K562 (cell line): ENCODE measurements around the gene SLC22A23. TPM values are rescaled to one million over a fixed set of nuclear protein-coding genes. Genes with fewer than 3 reads are reported as not detected.

ENCODE experiments used
- ATAC-seq: fragments of 200-7000 bp; cut with Tn5 transposase; 3 replicates; pipeline ENCODE4 v1.9.1; 2020; ENCODE audit warnings: moderate library complexity
- BruUV-seq: library from RNA; stranded (reverse); fragments of 400-500 nt; replicated peaks from 2 replicates; lab custom pipeline; 2021; lab: Mats Ljungman, UMichigan
- CTCF ChIA-PET: fragments of 300-600 bp; formaldehyde crosslinking; extraction: SDS; loops from one replicate; lab custom pipeline; 2021; ENCODE audit warnings: low intra/inter-chr PET ratio; lab: Yijun Ruan, JAX
- POLR2A ChIA-PET: fragments of 300-600, 350-650 bp; sonication (Branson Sonifier 250); formaldehyde crosslinking; extraction: SDS; loops from one replicate; lab custom pipeline; 2021; ENCODE audit warnings: antibody characterized with exemption, inconsistent platforms; lab: Yijun Ruan, JAX
- DNase-seq, 4 experiments: peaks; one replicate each; pipeline versions ENCODE4 v3.0.0 to v3.0.0-alpha.2; 2011 to 2018; ENCODE audit warnings: low spot score in 3 of 4, mixed read lengths in 3 of 4; ENCODE audit errors: extremely low read depth in 1 of 4
- FAIRE-seq: peaks from 2 replicates; lab custom pipeline; 2011; peaks lifted over from hg19 to GRCh38; lab: Jason Lieb, UNC
- H2AFZ ChIP-seq: 2 replicates; pipeline ENCODE4 v1.6.0; 2011; ENCODE audit warnings: low read depth, low read length, control low read depth, inconsistent platforms
- H3K27ac ChIP-seq: fragments of 200-600 bp; 3 replicates; pipeline ENCODE4 v1.8.0; 2011; ENCODE audit warnings: low read depth, mild to moderate bottlenecking, control low read depth, inconsistent platforms, low read length, moderate library complexity, mixed read lengths; ENCODE audit errors: extremely low read depth
- H3K27me3 ChIP-seq, 2 experiments: fragments of 300-600 bp in 1 of 2; 2 replicates in 1 of 2; 3 replicates in 1 of 2; pipeline versions ENCODE4 v1.6.0 to v1.8.0; 2011; ENCODE audit warnings: inconsistent platforms in 2 of 2, low read length in 2 of 2, mild to moderate bottlenecking in 1 of 2, mixed read lengths in 1 of 2, moderate library complexity in 1 of 2; ENCODE audit not compliant: control insufficient read depth in 2 of 2, insufficient read depth in 2 of 2
- H3K36me3 ChIP-seq: fragments of 300-600 bp; 3 replicates; pipeline ENCODE4 v1.8.0; 2011; ENCODE audit warnings: mild to moderate bottlenecking, low read length, inconsistent platforms; ENCODE audit not compliant: control insufficient read depth, insufficient read depth
- H3K4me1 ChIP-seq, 2 experiments: fragments of 200-600 bp in 1 of 2; replicated peaks in 1 of 2; 2 replicates in 1 of 2; 3 replicates in 1 of 2; pipeline versions ENCODE4 v1.5.1 to v1.8.0; 2011; ENCODE audit warnings: inconsistent platforms in 2 of 2, low read length in 2 of 2, mild to moderate bottlenecking in 1 of 2, mixed read lengths in 1 of 2, moderate library complexity in 1 of 2; ENCODE audit not compliant: control insufficient read depth in 2 of 2, insufficient read depth in 2 of 2
- H3K4me2 ChIP-seq: 2 replicates; pipeline ENCODE4 v1.6.1; 2011; ENCODE audit warnings: low read length, control low read depth, inconsistent platforms, mixed read lengths; ENCODE audit not compliant: insufficient read depth
- H3K4me3 ChIP-seq: fragments of 200-600 bp; sonication (generic), shearing (Covaris generic); 2 replicates; pipeline ENCODE4 v1.5.1; 2016; ENCODE audit warnings: control low read depth, inconsistent platforms
- H3K79me2 ChIP-seq: fragments of 200-600 bp; 3 replicates; pipeline ENCODE4 v1.8.0; 2011; ENCODE audit warnings: low read length, inconsistent platforms; ENCODE audit not compliant: control insufficient read depth, insufficient read depth
- H3K9ac ChIP-seq, 2 experiments: 2 replicates each; pipeline versions ENCODE4 v1.6.0 to v1.6.1; 2011; ENCODE audit warnings: low read depth in 2 of 2, low read length in 2 of 2, control low read depth in 1 of 2, inconsistent platforms in 1 of 2, mild to moderate bottlenecking in 1 of 2, mixed read lengths in 1 of 2; ENCODE audit not compliant: insufficient read depth in 1 of 2
- H3K9me1 ChIP-seq: one replicate; pipeline ENCODE4 v1.6.0; 2011; ENCODE audit warnings: inconsistent platforms, mild to moderate bottlenecking, low read length, moderate library complexity; ENCODE audit not compliant: control insufficient read depth, insufficient read depth
- H3K9me3 ChIP-seq: replicated peaks from 2 replicates; pipeline ENCODE4 v1.5.1; 2011; ENCODE audit warnings: low read depth, low read length, inconsistent platforms; ENCODE audit not compliant: control insufficient read depth, insufficient read depth
- H4K20me1 ChIP-seq: replicated peaks from 2 replicates; pipeline ENCODE4 v1.6.1; 2011; ENCODE audit warnings: low read length, inconsistent platforms, mixed read lengths; ENCODE audit not compliant: control insufficient read depth, insufficient read depth
- ESRRA ChIP-seq: fragments of 450-650 bp; IDR thresholded peaks from 2 replicates; pipeline ENCODE4 v1.6.1; 2014; ENCODE audit warnings: low read depth, mild to moderate bottlenecking, moderate library complexity, borderline replicate concordance
- EWSR1 ChIP-seq: fragments of 450-650 bp; IDR thresholded peaks from 2 replicates; pipeline ENCODE4 v1.6.1; 2018; ENCODE audit warnings: borderline replicate concordance, mild to moderate bottlenecking, low read depth, moderate library complexity; ENCODE audit not compliant: partially characterized antibody
- FOXM1 ChIP-seq, 2 experiments: fragments of 450-650 bp in 1 of 2; sonication (generic) in 1 of 2; formaldehyde crosslinking in 1 of 2; IDR thresholded peaks; 2 replicates each; pipeline versions ENCODE4 v1.6.1 to v1.9.0; 2017 to 2022; ENCODE audit warnings: low read depth in 2 of 2, mild to moderate bottlenecking in 2 of 2, missing genetic modification reagents in 1 of 2, moderate library complexity in 1 of 2
- FOXP4 ChIP-seq: sonication (generic); formaldehyde crosslinking; IDR thresholded peaks from 2 replicates; pipeline ENCODE4 v1.8.0; 2022; ENCODE audit warnings: mild to moderate bottlenecking, missing genetic modification reagents, borderline replicate concordance
- GABPB2 ChIP-seq: fragments of 250-450 bp; sonication (Bioruptor Pico); conservative IDR thresholded peaks from 2 replicates; pipeline ENCODE4 v1.5.1; 2021; ENCODE audit warnings: mild to moderate bottlenecking
- KHSRP ChIP-seq: fragments of 450-650 bp; IDR thresholded peaks from 2 replicates; pipeline ENCODE4 v1.6.1; 2017
- LEF1 ChIP-seq: fragments of 450-650 bp; IDR thresholded peaks from 2 replicates; pipeline ENCODE4 v1.6.1; 2016; ENCODE audit warnings: mild to moderate bottlenecking
- MEIS2 ChIP-seq: fragments of 450-650 bp; IDR thresholded peaks from 2 replicates; pipeline ENCODE4 v1.6.1; 2014; ENCODE audit warnings: mild to moderate bottlenecking; ENCODE audit not compliant: partially characterized antibody
- NFE2L1 ChIP-seq: fragments of 450-650 bp; IDR thresholded peaks from 2 replicates; pipeline ENCODE4 v1.6.1; 2016; ENCODE audit warnings: missing genetic modification characterization, low read depth, mild to moderate bottlenecking, missing compliant biosample characterization, moderate library complexity, borderline replicate concordance
- PTRF ChIP-seq: fragments of 450-650 bp; IDR thresholded peaks from 2 replicates; pipeline ENCODE4 v1.6.1; 2016; ENCODE audit warnings: mild to moderate bottlenecking, missing genetic modification characterization, missing compliant biosample characterization
- RBFOX2 ChIP-seq: fragments of 200-400 bp; formaldehyde crosslinking; IDR thresholded peaks from 2 replicates; pipeline ENCODE4 v1.6.1; 2017; ENCODE audit warnings: low read depth, mild to moderate bottlenecking, low read length, moderate library complexity
- SMAD2 ChIP-seq: fragments of 150-350 bp; IDR thresholded peaks from 2 replicates; pipeline ENCODE4 v1.6.1; 2014; ENCODE audit warnings: low read depth, mild to moderate bottlenecking, low read length
- SMARCB1 ChIP-seq: IDR thresholded peaks from 2 replicates; pipeline ENCODE4 v1.6.1; 2011; ENCODE audit warnings: improper control_type of control experiment, low read depth; ENCODE audit not compliant: insufficient read length
- TCF7L2 ChIP-seq: fragments of 150-350 bp; IDR thresholded peaks from 2 replicates; pipeline ENCODE4 v1.6.1; 2016; ENCODE audit warnings: low read depth, mild to moderate bottlenecking, low read length, moderate library complexity
- ZBTB43 ChIP-seq: sonication (generic); formaldehyde crosslinking; IDR thresholded peaks from 2 replicates; pipeline ENCODE4 v1.8.0; 2023; ENCODE audit warnings: mild to moderate bottlenecking, missing genetic modification reagents
- ZNF282 ChIP-seq: sonication (generic); formaldehyde crosslinking; IDR thresholded peaks from 2 replicates; pipeline ENCODE4 v1.8.1; 2023; ENCODE audit warnings: missing genetic modification reagents
- ZNF75A ChIP-seq: fragments of 450-650 bp; formaldehyde crosslinking; IDR thresholded peaks from 2 replicates; pipeline ENCODE4 v1.4.0; 2020; ENCODE audit warnings: mild to moderate bottlenecking
- WGBS: fragments of 100-300 bp; shearing (Covaris generic); methylation state at CpG from one replicate; pipeline ENCODE4 v1.1.6; 2016; ENCODE audit warnings: low coverage, mixed read lengths; ENCODE audit not compliant: insufficient coverage; ENCODE audit errors: missing lambda C conversion rate; 5-methylcytosine and 5-hydroxymethylcytosine counted together
- in situ Hi-C: fragments of 300-500 bp; cut with MboI; formaldehyde crosslinking; loops from 4 replicates; pipeline ENCODE4 v1.15.0; 2018; ENCODE audit warnings: inconsistent platforms, mixed read lengths
- intact Hi-C: fragments of 100-400 bp; cut with micrococcal nuclease; formaldehyde crosslinking; loops from 2 replicates; pipeline ENCODE4 v1.14.2; 2022
- polyA plus RNA-seq, 8 experiments: library from polyadenylated mRNA; depleted of rRNA in 4 of 8; stranded (reverse) in 5 of 8; unstranded in 3 of 8; fragments of >200 nt; fragmentation: Nextera tagmentation in 2 of 8; fragmentation: Illumina TruSeq in 1 of 8; extraction: Ambion mirVana in 2 of 8; extraction: Trizol in 1 of 8; gene quantifications; 2 replicates each; pipeline versions ENCODE4 v1.2.1 to v1.2.3, GENCODE V29; 2011 to 2014; ENCODE audit warnings: inconsistent platforms in 1 of 8, missing spikeins in 1 of 8
- total RNA-seq, 7 experiments: library from RNA; depleted of rRNA in 6 of 7; stranded (reverse); fragments of >200 nt in 6 of 7; fragmentation: Illumina TruSeq in 2 of 7; extraction: Trizol in 2 of 7; gene quantifications; 2 replicates each; pipeline versions ENCODE4 v1.2.1 to v1.2.3, GENCODE V29; 2011 to 2021; ENCODE audit warnings: low replicate concordance in 1 of 7

The SLC22A23 gene
- total and polyA plus RNA-seq, 9 of the 15 experiments (the other 6 are each of a cell fraction or from before 2014, with no cell fraction given) = 0.30 to 8.7 (median 2.5) TPM

GRCh38 chr6:3265671-3266070, 191.2 kb downstream of the SLC22A23 start (continued):
- no peak for TF ChIP-seq FOXP4
- TF ChIP-seq RBFOX2 = 0 out of 2 replicates have a peak, but pooled peaks have one; percentile 19
- no peak for TF ChIP-seq KHSRP

- POLR2A ChIA-PET = interaction anchor here (0.6 to 1.6 kb wide), 3 partner anchors 10 to 101 kb away, joined by 3 to 5 read pairs (median 5); no protein-coding TSS in a partner anchor
These were observed 192.5 kb downstream of the SLC22A23 start for GRCh38 chr6:3264356-3264755.

More at GRCh38 chr6:3264356-3264755, 192.5 kb downstream of the SLC22A23 start:
- in situ Hi-C loops (no loop called here), intact Hi-C loops (no loop called here)
- BruUV-seq = no TSS peak
- no peak for ATAC-seq
- CTCF ChIA-PET = no interaction called here
- peak overlapping the region in 1 of 2 experiments; percentile 53; a peak in 1 of 4 replicates for H3K9ac ChIP-seq
- H3K9me3 ChIP-seq = no peaks in the 10 kb centered on the region
- H3K4me3 ChIP-seq = no peak overlapping the region
- peaks cover 42% of the 10 kb centered on the region for H4K20me1 ChIP-seq
- peaks cover 85% of the 10 kb centered on the region for H3K36me3 ChIP-seq
- peaks cover 88% of the 10 kb centered on the region for H3K79me2 ChIP-seq
- no peak overlapping the region for H3K4me2 ChIP-seq
- no peaks in the 10 kb centered on the region for H3K27me3 ChIP-seq
- no peak overlapping the region for H3K27ac ChIP-seq
- no peak overlapping the region for H2AFZ ChIP-seq
- no peak for FAIRE-seq
- peaks cover 16 to 17% of the 10 kb centered on the region in 2 experiments; a peak in 4 of 5 replicates for H3K4me1 ChIP-seq
- TF ChIP-seq ZBTB43 (CRISPR knock-in tag) (no peak), LEF1 (no peak), ZNF75A (no peak), SMAD2 (no peak), SMARCB1 (no peak), NFE2L1 (no peak), ZNF282 (no peak), GABPB2 (no peak), EWSR1 (no peak), TCF7L2 (no peak), FOXM1 (IDR thresholded peaks at IDR 0.05; ENCODE audit: low read depth) (no peak), FOXM1 (CRISPR knock-in tag; IDR thresholded peaks at IDR 0.05; ENCODE audit: low read depth) (no peak), ESRRA (no peak), MEIS2 (no peak), PTRF (tag) (no peak)
- peaks cover 15% of the 10 kb centered on the region for H3K9me1 ChIP-seq
- DNase-seq = no peak
- WGBS = 72% methylated on average over 3 of the region's 3 CpGs
